Neural progenitor cell (in vitro differentiated cells): ENCODE results near the gene TNRC6C.

Experiments
- CTCF ChIP-seq: fragments of 200-600 bp; sonication (generic); IDR thresholded peaks from 2 replicates; pipeline ENCODE4 v1.5.1; 2017; ENCODE audit warnings: antibody characterized with exemption, mild to moderate bottlenecking
- EZH2 ChIP-seq: fragments of 200-600 bp; sonication (generic); IDR thresholded peaks from 2 replicates; pipeline ENCODE4 v1.6.1; 2017; ENCODE audit warnings: antibody characterized with exemption, mild to moderate bottlenecking, moderate library complexity
- EZH2phosphoT487 ChIP-seq: fragments of 200-600 bp; sonication (generic); IDR thresholded peaks from 2 replicates; pipeline ENCODE4 v1.6.1; 2017; ENCODE audit warnings: antibody characterized with exemption

GRCh38 chr17:78088529-78088928 lies 130.0 kb downstream of the TNRC6C start:
- TF ChIP-seq EZH2 (no peak), CTCF (no peak), EZH2phosphoT487 (no peak)
